ENCODE measurements around the gene TTBK1.

The TTBK1 gene

DNA sequence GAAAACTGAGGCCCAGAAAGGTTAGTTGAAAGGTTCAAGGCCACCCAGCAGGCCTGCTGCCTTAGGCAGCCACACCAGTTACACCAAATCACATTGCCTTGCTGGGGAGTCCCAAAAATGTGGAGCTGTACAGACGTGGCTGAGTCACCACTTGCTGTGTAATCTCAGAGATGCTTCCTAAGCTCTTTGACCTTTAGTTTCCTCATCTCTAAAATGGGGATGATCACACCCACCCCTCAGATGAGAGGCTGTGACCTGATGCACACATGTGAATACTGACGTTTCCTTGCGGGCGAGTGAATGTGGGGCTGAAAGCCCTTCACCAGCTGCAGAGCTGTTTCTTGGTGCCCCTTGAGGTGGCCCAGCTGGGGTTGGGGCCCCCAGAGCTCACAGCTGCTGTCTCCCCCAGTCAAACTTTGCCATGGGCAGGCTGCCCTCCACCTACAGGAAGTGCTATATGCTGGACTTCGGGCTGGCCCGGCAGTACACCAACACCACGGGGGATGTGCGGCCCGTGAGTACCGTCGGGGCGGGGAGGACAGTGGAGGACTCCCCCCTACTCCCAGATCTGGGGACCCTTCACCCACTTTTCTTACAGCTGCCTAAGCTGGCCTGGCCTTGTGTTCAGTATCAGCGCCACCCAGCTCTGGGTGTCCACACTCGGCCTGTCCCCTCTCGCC is 11.0 kb downstream of the TTBK1 start:
- no peak overlapping the region for H3K4me3 ChIP-seq (ENCODE audit: low read depth, low read length)
- TF ChIP-seq, protein P1, sequence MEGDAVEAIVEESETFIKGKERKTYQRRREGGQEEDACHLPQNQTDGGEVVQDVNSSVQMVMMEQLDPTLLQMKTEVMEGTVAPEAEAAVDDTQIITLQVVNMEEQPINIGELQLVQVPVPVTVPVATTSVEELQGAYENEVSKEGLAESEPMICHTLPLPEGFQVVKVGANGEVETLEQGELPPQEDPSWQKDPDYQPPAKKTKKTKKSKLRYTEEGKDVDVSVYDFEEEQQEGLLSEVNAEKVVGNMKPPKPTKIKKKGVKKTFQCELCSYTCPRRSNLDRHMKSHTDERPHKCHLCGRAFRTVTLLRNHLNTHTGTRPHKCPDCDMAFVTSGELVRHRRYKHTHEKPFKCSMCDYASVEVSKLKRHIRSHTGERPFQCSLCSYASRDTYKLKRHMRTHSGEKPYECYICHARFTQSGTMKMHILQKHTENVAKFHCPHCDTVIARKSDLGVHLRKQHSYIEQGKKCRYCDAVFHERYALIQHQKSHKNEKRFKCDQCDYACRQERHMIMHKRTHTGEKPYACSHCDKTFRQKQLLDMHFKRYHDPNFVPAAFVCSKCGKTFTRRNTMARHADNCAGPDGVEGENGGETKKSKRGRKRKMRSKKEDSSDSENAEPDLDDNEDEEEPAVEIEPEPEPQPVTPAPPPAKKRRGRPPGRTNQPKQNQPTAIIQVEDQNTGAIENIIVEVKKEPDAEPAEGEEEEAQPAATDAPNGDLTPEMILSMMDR (IDR thresholded peaks at IDR 0.05; ENCODE audit: borderline replicate concordance, insufficient read depth, low read depth, low read length), result no peak

DNA sequence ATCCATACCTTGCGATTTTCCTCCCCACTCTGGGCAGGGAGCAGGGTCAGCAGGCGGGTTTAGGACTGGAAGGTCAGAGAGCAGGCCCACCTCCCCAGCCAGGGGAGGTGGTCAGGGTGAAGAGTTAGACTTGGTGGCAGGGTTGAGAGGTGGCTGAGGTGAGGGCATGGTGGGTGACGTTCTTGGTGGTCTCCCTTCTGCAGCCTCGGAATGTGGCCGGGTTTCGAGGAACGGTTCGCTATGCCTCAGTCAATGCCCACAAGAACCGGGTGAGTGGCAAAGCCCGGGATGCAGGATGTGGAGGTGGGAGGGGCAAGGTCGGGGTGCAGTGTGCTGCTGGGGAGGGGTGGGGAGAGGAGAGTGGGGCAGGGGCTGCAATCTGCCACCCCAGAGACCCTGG is 11.6 kb downstream of the TTBK1 start:
- TF ChIP-seq, protein P1 (IDR thresholded peaks at IDR 0.05; ENCODE audit: borderline replicate concordance, insufficient read depth, low read depth, low read length), result no peak
- H3K4me3 ChIP-seq (ENCODE audit: low read depth, low read length), result no peak overlapping the region

DNA sequence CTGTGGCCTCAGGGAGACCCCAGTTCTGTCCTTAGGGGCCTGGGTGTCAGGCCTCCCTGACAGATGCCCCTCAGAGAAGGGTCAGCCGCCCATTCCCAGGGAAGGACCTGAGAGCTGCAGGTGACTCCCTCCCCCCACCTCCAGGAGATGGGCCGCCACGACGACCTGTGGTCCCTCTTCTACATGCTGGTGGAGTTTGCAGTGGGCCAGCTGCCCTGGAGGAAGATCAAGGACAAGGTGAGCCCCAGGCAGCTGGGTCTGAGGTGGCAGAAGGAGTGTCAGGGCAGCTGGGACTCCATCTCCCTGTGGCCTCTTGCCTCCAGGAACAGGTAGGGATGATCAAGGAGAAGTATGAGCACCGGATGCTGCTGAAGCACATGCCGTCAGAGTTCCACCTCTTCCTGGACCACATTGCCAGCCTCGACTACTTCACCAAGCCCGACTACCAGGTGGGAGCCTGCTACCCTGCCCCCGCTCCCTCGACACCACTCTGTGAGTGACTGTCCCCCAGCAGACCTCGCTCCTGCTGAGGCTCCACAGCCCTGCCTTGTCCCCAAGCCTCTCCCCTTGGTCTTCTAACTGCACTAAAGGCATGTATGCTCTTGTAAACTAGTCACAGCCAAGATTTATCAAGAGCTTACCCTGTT is 12.2 kb downstream of the TTBK1 start:
- no peak overlapping the region for H3K4me3 ChIP-seq (ENCODE audit: low read depth, low read length)
- TF ChIP-seq, protein P1 (IDR thresholded peaks at IDR 0.05; ENCODE audit: borderline replicate concordance, insufficient read depth, low read depth, low read length), result no peak

- TF ChIP-seq, protein P1 (IDR thresholded peaks at IDR 0.05; ENCODE audit: borderline replicate concordance, insufficient read depth, low read depth, low read length), result no peak
- no peak overlapping the region for H3K4me3 ChIP-seq (ENCODE audit: low read depth, low read length)
Measured at GRCh38 chr6:43256670-43257366, 13.5 kb downstream of the TTBK1 start.

DNA sequence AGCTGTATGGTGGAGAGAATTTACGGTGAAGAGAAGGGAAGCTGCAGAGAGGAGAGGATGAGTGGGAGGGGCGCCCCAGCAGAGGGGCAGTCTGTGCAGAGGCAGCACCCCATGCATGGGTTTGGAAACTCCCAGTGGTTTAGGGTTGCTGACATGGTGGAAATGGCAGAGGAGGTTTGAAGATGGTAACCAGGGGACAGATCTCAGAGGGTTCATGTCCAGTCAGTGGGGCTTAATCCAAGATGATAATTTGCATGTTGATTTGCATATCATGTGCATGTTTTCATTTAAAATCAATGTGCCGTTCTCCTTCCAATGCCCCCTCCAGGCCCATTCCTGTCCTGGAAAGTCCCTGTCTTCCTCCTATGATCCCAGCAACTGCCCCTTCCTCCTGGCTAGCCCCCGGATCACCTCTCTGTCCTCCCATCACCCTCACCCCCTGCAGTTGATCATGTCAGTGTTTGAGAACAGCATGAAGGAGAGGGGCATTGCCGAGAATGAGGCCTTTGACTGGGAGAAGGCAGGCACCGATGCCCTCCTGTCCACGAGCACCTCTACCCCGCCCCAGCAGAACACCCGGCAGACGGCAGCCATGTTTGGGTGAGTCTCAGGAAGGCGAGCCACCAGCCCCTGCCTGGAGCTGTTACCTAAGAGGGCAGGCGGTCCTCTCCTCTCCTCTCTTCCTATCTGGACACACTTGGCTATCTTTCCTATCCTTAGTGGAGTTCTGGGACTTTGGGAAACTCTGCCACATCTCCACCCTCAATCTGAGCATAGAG is 14.3 kb downstream of the TTBK1 start:
- no peak overlapping the region for H3K4me3 ChIP-seq (ENCODE audit: low read depth, low read length)
- TF ChIP-seq, protein P1 (IDR thresholded peaks at IDR 0.05; ENCODE audit: borderline replicate concordance, insufficient read depth, low read depth, low read length), result no peak

- TF ChIP-seq, protein P1 (IDR thresholded peaks at IDR 0.05; ENCODE audit: borderline replicate concordance, insufficient read depth, low read depth, low read length), result no peak
- no peak overlapping the region for H3K4me3 ChIP-seq (ENCODE audit: low read depth, low read length)
Measured at GRCh38 chr6:43258180-43258579, 14.9 kb downstream of the TTBK1 start.
